HUES6 (cell line): Measurements from ENCODE around the gene PAK1IP1.
A peak's percentile ranks its signal among the peaks of the same experiment; 100 is the strongest.
"Not testable (repeated sequence)": the region's sequence is repeated elsewhere in the genome, so short reads cannot be mapped to it uniquely, and the experiment has no call there.

Experiments
- H3K27ac ChIP-seq: 2 replicates; pipeline ENCODE4 v1.7.0; 2013; ENCODE audit warnings: low read depth, mild to moderate bottlenecking, low read length, inconsistent platforms
- H3K27me3 ChIP-seq: 2 replicates; pipeline ENCODE4 v1.6.1; 2013; ENCODE audit warnings: low read length; ENCODE audit not compliant: control insufficient read depth, insufficient read depth
- H3K36me3 ChIP-seq: 2 replicates; pipeline ENCODE4 v1.6.1; 2013; ENCODE audit warnings: low read length; ENCODE audit not compliant: control insufficient read depth, insufficient read depth
- H3K4me1 ChIP-seq: 2 replicates; pipeline ENCODE4 v1.6.1; 2013; ENCODE audit warnings: low read length; ENCODE audit not compliant: control insufficient read depth, insufficient read depth
- H3K4me3 ChIP-seq: 2 replicates; pipeline ENCODE4 v1.5.1; 2013; ENCODE audit warnings: low read depth, low read length
- H3K9ac ChIP-seq: one replicate; pipeline ENCODE4 v1.6.1; 2013; ENCODE audit warnings: mild to moderate bottlenecking, low read length
- H3K9me3 ChIP-seq: 2 replicates; pipeline ENCODE4 v1.6.1; 2013; ENCODE audit warnings: low read depth, low read length; ENCODE audit not compliant: control insufficient read depth, insufficient read depth

PAK1IP1 gene

GRCh38 chr6:10725044-10725443 lies 30.3 kb downstream of the PAK1IP1 start:
- Histone ChIP-seq H3K27ac (no peak overlapping the region), H3K9me3 (peaks cover 4% of the 10 kb centered on the region), H3K36me3 (peaks cover 50% of the 10 kb centered on the region), H3K4me1 (peaks cover 21% of the 10 kb centered on the region; the same call in 1 of the 2 replicates), H3K9ac (no peak overlapping the region), H3K27me3 (no peaks in the 10 kb centered on the region), H3K4me3 (no peak overlapping the region)

- Histone ChIP-seq H3K36me3 (peaks cover 57% of the 10 kb centered on the region), H3K4me3 (no peak overlapping the region), H3K9me3 (no peaks in the 10 kb centered on the region), H3K9ac (no peak overlapping the region), H3K4me1 (peaks cover 21% of the 10 kb centered on the region; the same call in 1 of the 2 replicates), H3K27ac (no peak overlapping the region), H3K27me3 (no peaks in the 10 kb centered on the region)
Measured at GRCh38 chr6:10725716-10726115, 30.9 kb downstream of the PAK1IP1 start.

GRCh38 chr6:10730254-10730653 lies 35.5 kb downstream of the PAK1IP1 start:
- Histone ChIP-seq H3K4me3 (no peak overlapping the region), H3K36me3 (peaks cover 76% of the 10 kb centered on the region), H3K27me3 (no peaks in the 10 kb centered on the region), H3K27ac (no peak overlapping the region), H3K9ac (no peak overlapping the region), H3K9me3 (no peaks in the 10 kb centered on the region), H3K4me1 (peaks cover 4% of the 10 kb centered on the region; the same call in 1 of the 2 replicates)

- no peak overlapping the region for H3K9ac ChIP-seq
- H3K27ac ChIP-seq, result no peak overlapping the region
- no peaks in the 10 kb centered on the region for H3K9me3 ChIP-seq
- H3K27me3 ChIP-seq, result no peaks in the 10 kb centered on the region
- peaks cover 48% of the 10 kb centered on the region for H3K36me3 ChIP-seq
- peaks cover 4% of the 10 kb centered on the region; the same call in 1 of the 2 replicates for H3K4me1 ChIP-seq
- H3K4me3 ChIP-seq, result no peak overlapping the region
Measured at GRCh38 chr6:10733151-10733715, 38.5 kb downstream of the PAK1IP1 start.

DNA sequence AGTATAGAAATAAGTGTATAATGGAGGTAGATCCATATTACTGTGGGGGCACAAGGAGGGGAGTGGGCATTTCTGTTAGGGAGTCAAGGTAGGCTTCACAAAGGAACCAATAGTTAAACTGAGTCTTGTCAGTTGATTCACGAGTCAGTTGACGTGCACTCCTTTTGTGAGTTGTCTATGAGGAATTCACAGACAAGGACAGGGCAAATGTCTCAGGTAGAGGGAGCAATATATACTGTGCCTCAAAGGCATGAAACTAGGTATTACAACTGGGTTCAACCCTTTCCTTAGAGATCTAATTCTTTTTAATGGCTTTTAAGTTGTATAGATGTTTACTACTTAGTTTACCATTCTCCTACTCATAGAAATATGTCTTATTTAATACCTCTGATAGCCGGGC lies 39.1 kb downstream of the PAK1IP1 start:
- H3K27ac ChIP-seq, result no peak overlapping the region
- H3K4me1 ChIP-seq, result peaks cover 4% of the 10 kb centered on the region; the same call in 1 of the 2 replicates
- H3K9ac ChIP-seq, result no peak overlapping the region
- no peak overlapping the region for H3K4me3 ChIP-seq
- no peaks in the 10 kb centered on the region for H3K27me3 ChIP-seq
- no peaks in the 10 kb centered on the region for H3K9me3 ChIP-seq
- peaks cover 42% of the 10 kb centered on the region for H3K36me3 ChIP-seq

DNA sequence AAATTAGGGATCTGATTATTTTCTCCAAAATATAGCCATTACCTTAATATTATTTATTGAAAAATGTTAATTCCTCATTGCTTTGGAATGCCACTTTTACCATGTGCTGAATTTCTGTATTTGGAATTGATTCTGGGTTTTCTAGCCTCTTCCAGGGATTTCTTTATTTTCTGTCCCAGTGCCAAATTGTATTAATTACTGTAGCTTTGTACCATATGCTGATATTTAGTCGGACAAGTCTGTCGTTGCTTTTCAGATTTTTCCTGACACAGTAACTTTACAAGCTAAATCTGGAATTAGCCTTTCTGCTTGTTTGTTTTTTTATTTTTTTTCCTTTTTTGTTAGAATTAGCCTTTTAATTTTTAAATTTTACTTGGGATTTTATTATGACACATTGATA lies 42.0 kb downstream of the PAK1IP1 start:
- no peak overlapping the region for H3K4me3 ChIP-seq
- H3K4me1 ChIP-seq, result peaks cover 4% of the 10 kb centered on the region; the same call in 1 of the 2 replicates
- no peaks in the 10 kb centered on the region for H3K9me3 ChIP-seq
- no peaks in the 10 kb centered on the region for H3K27me3 ChIP-seq
- H3K9ac ChIP-seq, result no peak overlapping the region
- no peak overlapping the region for H3K27ac ChIP-seq
- H3K36me3 ChIP-seq, result peaks cover 17% of the 10 kb centered on the region

GRCh38 chr6:10740061-10740460 lies 45.3 kb downstream of the PAK1IP1 start:
- H3K9ac ChIP-seq, result no peak overlapping the region
- H3K36me3 ChIP-seq, result no peaks in the 10 kb centered on the region
- H3K9me3 ChIP-seq, result no peaks in the 10 kb centered on the region
- H3K4me3 ChIP-seq, result no peak overlapping the region
- no peaks in the 10 kb centered on the region for H3K27me3 ChIP-seq
- H3K27ac ChIP-seq, result no peak overlapping the region
- H3K4me1 ChIP-seq, result peaks cover 8% of the 10 kb centered on the region

DNA sequence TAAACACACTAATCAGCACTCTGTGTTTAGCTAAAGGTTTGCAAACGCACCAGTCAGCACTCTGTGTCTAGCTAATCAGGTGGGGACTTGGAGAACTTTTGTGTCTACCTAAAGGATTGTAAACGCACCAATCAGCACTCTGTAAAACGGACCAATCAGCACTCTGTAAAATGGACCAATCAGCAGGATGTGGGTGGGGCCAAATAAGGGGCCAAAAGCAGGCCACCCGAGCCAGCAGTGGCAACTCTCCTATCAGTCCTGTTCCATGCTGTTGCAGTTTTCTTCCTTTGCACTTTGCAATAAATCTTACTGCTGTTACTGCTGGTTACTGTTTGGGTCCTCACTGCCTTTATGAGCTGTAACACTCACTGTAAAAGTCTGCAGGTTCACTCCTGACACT lies 46.9 kb downstream of the PAK1IP1 start:
- H3K4me1 ChIP-seq, result peaks cover 11% of the 10 kb centered on the region
- H3K27ac ChIP-seq, H3K4me3 ChIP-seq, H3K36me3 ChIP-seq, H3K27me3 ChIP-seq, H3K9me3 ChIP-seq, H3K9ac ChIP-seq: not testable (repeated sequence)

DNA sequence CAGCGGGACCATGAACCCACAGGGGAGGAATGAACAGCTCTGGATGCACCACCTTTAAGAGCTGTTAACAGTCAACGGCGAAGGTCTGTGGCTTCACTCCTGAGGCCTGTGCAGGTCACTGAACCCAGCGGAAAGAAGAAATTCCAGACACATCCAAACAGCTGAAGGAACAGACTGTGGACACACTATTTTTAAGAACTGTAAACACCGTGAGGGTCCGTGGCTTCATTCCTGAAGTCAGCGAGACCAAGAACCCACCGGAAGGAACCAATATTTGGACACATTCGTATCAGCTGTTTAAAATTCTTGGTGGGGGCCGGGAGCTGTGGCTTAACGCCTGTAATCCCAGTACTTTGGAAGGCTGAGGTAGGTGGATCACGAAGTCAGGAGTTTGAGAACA lies 47.5 kb downstream of the PAK1IP1 start:
- no peak overlapping the region for H3K27ac ChIP-seq
- peaks cover 16% of the 10 kb centered on the region for H3K4me1 ChIP-seq
- no peaks in the 10 kb centered on the region for H3K9me3 ChIP-seq
- H3K4me3 ChIP-seq, result no peak overlapping the region
- no peaks in the 10 kb centered on the region for H3K36me3 ChIP-seq
- H3K27me3 ChIP-seq, result no peaks in the 10 kb centered on the region
- H3K9ac ChIP-seq, result no peak overlapping the region

- H3K27me3 ChIP-seq, result no peaks in the 10 kb centered on the region
- no peaks in the 10 kb centered on the region for H3K36me3 ChIP-seq
- no peak overlapping the region for H3K9ac ChIP-seq
- H3K27ac ChIP-seq, result no peak overlapping the region
- no peaks in the 10 kb centered on the region for H3K9me3 ChIP-seq
- H3K4me1 ChIP-seq, result peaks cover 19% of the 10 kb centered on the region
- no peak overlapping the region for H3K4me3 ChIP-seq
Measured at GRCh38 chr6:10743515-10743914, 48.7 kb downstream of the PAK1IP1 start.

GRCh38 chr6:10745116-10745515 lies 50.3 kb downstream of the PAK1IP1 start:
- no peak overlapping the region for H3K27ac ChIP-seq
- H3K36me3 ChIP-seq, result peaks cover 14% of the 10 kb centered on the region
- no peak overlapping the region for H3K4me3 ChIP-seq
- no peaks in the 10 kb centered on the region for H3K27me3 ChIP-seq
- H3K9ac ChIP-seq, result no peak overlapping the region
- H3K9me3 ChIP-seq, result no peaks in the 10 kb centered on the region
- H3K4me1 ChIP-seq, result peaks cover 29% of the 10 kb centered on the region

- peak overlapping the region; percentile 98 for H3K4me3 ChIP-seq
- peaks cover 29% of the 10 kb centered on the region for H3K4me1 ChIP-seq
- peak overlapping the region; percentile 35 for H3K9ac ChIP-seq
- no peaks in the 10 kb centered on the region for H3K9me3 ChIP-seq
- peaks cover 28% of the 10 kb centered on the region for H3K36me3 ChIP-seq
- no peak overlapping the region for H3K27ac ChIP-seq
- no peaks in the 10 kb centered on the region for H3K27me3 ChIP-seq
Measured at GRCh38 chr6:10746915-10747250, 52.1 kb downstream of the PAK1IP1 start.
